Ishikawa (cell line): Measurements from ENCODE around the gene AK9.

Experiments used
- CEBPB ChIP-seq: IDR thresholded peaks from 2 replicates; pipeline ENCODE4 v1.6.1; 2012
- CREB1 ChIP-seq: IDR thresholded peaks from 2 replicates; pipeline ENCODE4 v1.6.1; 2012; ENCODE audit warnings: low read depth
- EGR1 ChIP-seq: IDR thresholded peaks from 2 replicates; pipeline ENCODE4 v1.6.1; 2012
- EP300 ChIP-seq: IDR thresholded peaks from 2 replicates; pipeline ENCODE4 v1.6.1; 2012; ENCODE audit warnings: borderline replicate concordance
- FOXM1 ChIP-seq: IDR thresholded peaks from 2 replicates; pipeline ENCODE4 v1.6.1; 2012; ENCODE audit warnings: low read depth, borderline replicate concordance
- NFIC ChIP-seq: IDR thresholded peaks from 2 replicates; pipeline ENCODE4 v1.6.1; 2012
- RAD21 ChIP-seq: IDR thresholded peaks from 2 replicates; pipeline ENCODE4 v1.6.1; 2012; ENCODE audit warnings: low read depth
- TAF1 ChIP-seq: IDR thresholded peaks from 2 replicates; pipeline ENCODE4 v1.6.1; 2012; ENCODE audit warnings: low read depth, mild to moderate bottlenecking
- TCF12 ChIP-seq: IDR thresholded peaks from 2 replicates; pipeline ENCODE4 v1.6.1; 2012; ENCODE audit warnings: low read depth
- TEAD4 ChIP-seq: IDR thresholded peaks from 2 replicates; pipeline ENCODE4 v1.6.1; 2012
- YY1 ChIP-seq: IDR thresholded peaks from 2 replicates; pipeline ENCODE4 v1.6.1; 2012; ENCODE audit warnings: low read depth
- ZBTB7A ChIP-seq: IDR thresholded peaks from 2 replicates; pipeline ENCODE4 v1.6.1; 2012; ENCODE audit warnings: low read depth
- TF ChIP-seq, protein P1 (sequence below): IDR thresholded peaks from 2 replicates; pipeline ENCODE4 v1.6.1; 2012
- TF ChIP-seq, protein P2 (sequence below): IDR thresholded peaks from 2 replicates; pipeline ENCODE4 v1.6.1; 2012; ENCODE audit warnings: low read depth, mild to moderate bottlenecking
- TF ChIP-seq, protein P3 (sequence below): IDR thresholded peaks from 2 replicates; pipeline ENCODE4 v1.6.1; 2012

AK9 gene

DNA sequence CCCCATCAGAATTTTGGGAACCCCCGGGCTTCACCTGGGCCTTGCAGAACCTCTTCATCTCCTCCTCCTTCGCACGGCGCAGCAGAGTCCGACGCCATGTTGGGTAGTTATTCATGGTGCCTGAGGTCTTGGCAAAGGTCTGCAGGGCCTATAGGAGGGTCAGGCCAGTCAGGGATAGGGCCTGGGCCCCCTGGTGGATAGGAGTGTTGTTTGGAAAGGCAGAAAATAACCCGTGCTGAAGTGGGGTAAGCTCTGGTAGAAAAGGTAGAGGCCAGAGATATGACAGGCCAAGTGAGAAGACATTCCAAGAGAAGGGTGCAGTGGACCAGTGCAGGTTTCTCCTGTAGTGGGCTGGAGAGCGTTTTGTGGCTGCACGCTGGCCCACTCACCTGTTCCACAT lies 245.6 kb downstream of the AK9 start:
- TF ChIP-seq TCF12 (no peak), EP300 (no peak), TAF1 (no peak), NFIC (no peak), EGR1 (no peak), CREB1 (no peak), FOXM1 (no peak), CEBPB (no peak), ZBTB7A (no peak), YY1 (no peak), RAD21 (no peak), TEAD4 (no peak)
- TF ChIP-seq, protein P1, sequence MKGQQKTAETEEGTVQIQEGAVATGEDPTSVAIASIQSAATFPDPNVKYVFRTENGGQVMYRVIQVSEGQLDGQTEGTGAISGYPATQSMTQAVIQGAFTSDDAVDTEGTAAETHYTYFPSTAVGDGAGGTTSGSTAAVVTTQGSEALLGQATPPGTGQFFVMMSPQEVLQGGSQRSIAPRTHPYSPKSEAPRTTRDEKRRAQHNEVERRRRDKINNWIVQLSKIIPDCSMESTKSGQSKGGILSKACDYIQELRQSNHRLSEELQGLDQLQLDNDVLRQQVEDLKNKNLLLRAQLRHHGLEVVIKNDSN: no peak
- TF ChIP-seq, protein P2, sequence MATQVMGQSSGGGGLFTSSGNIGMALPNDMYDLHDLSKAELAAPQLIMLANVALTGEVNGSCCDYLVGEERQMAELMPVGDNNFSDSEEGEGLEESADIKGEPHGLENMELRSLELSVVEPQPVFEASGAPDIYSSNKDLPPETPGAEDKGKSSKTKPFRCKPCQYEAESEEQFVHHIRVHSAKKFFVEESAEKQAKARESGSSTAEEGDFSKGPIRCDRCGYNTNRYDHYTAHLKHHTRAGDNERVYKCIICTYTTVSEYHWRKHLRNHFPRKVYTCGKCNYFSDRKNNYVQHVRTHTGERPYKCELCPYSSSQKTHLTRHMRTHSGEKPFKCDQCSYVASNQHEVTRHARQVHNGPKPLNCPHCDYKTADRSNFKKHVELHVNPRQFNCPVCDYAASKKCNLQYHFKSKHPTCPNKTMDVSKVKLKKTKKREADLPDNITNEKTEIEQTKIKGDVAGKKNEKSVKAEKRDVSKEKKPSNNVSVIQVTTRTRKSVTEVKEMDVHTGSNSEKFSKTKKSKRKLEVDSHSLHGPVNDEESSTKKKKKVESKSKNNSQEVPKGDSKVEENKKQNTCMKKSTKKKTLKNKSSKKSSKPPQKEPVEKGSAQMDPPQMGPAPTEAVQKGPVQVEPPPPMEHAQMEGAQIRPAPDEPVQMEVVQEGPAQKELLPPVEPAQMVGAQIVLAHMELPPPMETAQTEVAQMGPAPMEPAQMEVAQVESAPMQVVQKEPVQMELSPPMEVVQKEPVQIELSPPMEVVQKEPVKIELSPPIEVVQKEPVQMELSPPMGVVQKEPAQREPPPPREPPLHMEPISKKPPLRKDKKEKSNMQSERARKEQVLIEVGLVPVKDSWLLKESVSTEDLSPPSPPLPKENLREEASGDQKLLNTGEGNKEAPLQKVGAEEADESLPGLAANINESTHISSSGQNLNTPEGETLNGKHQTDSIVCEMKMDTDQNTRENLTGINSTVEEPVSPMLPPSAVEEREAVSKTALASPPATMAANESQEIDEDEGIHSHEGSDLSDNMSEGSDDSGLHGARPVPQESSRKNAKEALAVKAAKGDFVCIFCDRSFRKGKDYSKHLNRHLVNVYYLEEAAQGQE: no peak
- TF ChIP-seq, protein P3, sequence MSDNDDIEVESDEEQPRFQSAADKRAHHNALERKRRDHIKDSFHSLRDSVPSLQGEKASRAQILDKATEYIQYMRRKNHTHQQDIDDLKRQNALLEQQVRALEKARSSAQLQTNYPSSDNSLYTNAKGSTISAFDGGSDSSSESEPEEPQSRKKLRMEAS: no peak

DNA sequence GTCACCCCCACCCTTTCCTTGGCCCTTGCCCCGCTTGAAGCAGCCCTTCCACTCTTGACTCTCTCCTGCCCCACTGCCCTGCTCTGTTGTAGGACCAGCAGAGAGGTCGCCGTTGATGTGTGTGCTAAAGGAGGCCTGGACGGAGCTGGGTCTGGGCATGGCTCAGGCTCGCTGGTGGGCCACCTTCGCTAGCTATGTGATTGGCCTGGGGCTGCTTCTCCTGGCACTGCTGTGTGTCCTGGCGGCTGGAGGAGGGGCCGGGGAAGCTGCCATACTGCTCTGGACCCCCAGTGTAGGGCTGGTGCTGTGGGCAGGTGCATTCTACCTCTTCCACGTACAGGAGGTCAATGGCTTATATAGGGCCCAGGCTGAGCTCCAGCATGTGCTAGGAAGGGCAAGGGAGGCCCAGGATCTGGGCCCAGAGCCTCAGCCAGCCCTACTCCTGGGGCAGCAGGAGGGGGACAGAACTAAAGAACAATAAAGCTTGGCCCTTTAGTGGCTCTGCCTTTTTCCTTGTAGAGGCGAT lies 247.5 kb downstream of the AK9 start:
- TF ChIP-seq EP300: no peak
- no peak for TF ChIP-seq FOXM1
- no peak for TF ChIP-seq TCF12
- no peak for TF ChIP-seq YY1
- no peak for TF ChIP-seq RAD21
- TF ChIP-seq, protein P2: no peak
- no peak for TF ChIP-seq ZBTB7A
